Erythroblast (primary cell): ENCODE measurements around the gene LYAR.

Source experiments
- GATA1 ChIP-seq: IDR thresholded peaks from 2 replicates; pipeline ENCODE4 v1.6.1; 2011; ENCODE audit warnings: low read depth, mild to moderate bottlenecking, control low read depth, low read length, moderate library complexity
- POLR2A ChIP-seq: IDR thresholded peaks from 2 replicates; pipeline ENCODE4 v1.6.1; 2011; ENCODE audit warnings: mild to moderate bottlenecking, low read length

GRCh38 chr4:4245172-4245571, 44.8 kb downstream of the LYAR start:
- TF ChIP-seq POLR2A = no peak
- no peak for TF ChIP-seq GATA1
